ENCODE measurements around the gene LIMCH1.
"Not testable (repeated sequence)": the region's sequence is repeated elsewhere in the genome, so short reads cannot be mapped to it uniquely, and the experiment has no call there.

Gene LIMCH1

GRCh38 chr4:41731569-41732126, 193.7 kb downstream of the LIMCH1 start:
- no peak for DNase-seq (ENCODE audit: low read depth)

DNA sequence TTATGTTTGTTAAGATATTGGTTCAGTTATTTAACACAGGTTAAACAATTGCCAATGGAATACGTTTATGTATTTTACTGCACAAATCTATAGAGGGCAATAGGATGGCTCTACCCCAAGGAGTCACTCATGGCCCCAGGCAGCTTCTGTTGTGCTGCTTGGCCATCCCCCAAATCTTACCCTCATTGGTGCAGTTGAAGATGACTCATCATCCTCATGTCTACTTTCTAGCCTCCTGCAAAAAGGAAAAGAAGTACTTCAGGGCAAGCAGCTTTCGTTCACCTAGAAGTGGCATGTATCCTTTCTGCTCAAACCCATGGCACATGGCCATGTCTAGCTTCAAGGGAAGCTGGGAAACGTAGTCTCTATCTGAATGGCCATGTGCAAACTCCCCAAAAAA, 196.4 kb downstream of the LIMCH1 start:
- DNase-seq (ENCODE audit: low read depth): no peak

DNA sequence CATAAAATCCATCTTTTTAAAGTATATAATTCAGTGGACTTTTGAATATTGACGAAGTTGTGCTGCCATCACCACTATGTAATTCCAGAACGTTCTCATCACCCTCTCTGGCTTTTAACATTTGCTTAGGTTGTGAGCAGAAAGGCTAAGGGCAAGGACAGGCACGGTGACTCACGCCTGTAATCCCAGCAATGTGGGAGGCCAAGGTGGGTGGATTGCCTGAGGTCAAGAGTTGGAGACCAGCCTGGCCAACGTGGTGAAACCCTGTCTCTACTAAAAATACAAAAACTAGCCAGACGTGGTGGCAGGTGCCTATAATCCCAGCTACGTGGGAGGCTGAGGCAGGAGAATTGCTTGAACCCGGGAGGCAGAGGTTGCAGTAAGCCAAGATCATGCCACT, 199.5 kb downstream of the LIMCH1 start:
- not testable (repeated sequence) for DNase-seq (ENCODE audit: low read depth)

DNA sequence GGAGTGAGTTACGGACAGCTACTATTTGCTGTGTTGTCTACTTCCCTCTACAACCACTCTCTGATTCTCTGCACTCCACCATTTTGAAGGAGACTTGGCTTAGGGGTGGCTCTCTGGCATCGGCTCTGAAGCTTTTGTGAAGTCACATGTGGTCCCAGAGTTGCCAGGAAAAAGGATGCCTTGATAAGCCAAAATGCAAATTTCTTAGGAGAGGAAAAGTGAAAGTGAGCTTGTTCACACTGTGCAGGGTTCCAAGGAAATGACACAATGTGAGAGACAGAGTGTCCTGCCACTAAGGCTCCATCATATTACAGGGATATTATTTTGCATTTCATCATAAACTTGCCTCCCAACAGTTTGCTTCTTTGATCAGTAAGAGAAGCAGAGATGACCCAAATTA, 203.4 kb downstream of the LIMCH1 start:
- DNase-seq (ENCODE audit: low read depth): no peak

GRCh38 chr4:41744572-41745291, 206.8 kb downstream of the LIMCH1 start:
- no peak for DNase-seq (ENCODE audit: low read depth)

DNA sequence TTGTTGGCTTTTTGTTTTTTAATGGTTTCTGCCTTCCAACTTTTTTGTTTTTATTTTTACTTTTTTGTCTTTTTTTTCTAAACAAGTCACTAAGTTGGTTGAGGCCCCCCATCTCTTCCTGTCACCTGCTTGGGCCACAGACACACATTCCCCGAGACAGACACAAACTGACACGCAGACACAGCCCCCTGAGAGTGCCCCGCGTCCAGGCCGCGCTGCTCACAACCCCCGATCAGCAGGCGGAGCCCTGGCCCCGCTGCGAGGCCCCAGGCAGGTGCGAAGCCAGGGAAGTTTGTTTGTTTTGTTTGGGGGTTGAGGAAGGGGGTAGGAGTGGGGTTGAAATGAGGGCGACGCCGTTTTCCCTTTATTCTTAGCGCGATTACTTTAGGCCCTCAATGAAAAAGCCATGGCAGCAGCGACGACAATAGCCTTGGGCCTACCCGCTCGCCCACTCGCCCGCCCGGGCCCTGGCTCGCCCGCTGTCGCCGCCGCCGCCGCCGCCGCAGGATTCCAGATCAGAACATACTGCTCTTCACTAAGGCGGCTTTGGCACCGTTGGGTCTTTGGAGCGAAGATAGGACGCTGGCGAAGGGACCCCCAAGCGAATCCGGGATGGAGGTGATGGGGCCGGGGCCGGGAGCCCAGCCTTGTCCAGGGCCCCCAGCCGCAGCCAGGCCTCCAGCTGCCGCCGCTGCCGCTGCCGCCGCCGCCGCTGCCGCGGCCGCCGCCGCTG, 207.5 kb downstream of the LIMCH1 start:
- no peak for DNase-seq (ENCODE audit: low read depth)

DNA sequence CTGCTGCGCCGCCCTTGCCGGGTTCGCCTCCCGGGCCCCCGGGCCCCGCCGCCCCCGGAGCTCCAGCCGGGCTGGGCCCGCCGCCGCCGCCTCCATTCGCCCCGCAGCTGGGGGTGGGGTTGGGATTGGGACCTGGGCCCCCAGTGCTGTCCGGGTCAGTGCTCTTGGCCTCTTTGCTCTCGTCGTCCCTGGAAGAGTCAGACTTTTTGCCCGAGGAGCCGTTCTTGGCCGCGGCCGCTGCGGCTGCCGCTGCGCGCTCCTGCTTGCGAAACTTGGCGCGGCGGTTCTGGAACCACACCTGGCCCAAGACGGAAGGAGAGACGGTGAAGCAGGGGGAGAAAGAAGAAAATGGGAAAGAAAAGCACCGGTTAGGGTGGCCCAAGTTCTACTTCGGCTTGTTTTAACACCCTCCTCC, 208.1 kb downstream of the LIMCH1 start:
- DNase-seq (ENCODE audit: low read depth): no peak

DNA sequence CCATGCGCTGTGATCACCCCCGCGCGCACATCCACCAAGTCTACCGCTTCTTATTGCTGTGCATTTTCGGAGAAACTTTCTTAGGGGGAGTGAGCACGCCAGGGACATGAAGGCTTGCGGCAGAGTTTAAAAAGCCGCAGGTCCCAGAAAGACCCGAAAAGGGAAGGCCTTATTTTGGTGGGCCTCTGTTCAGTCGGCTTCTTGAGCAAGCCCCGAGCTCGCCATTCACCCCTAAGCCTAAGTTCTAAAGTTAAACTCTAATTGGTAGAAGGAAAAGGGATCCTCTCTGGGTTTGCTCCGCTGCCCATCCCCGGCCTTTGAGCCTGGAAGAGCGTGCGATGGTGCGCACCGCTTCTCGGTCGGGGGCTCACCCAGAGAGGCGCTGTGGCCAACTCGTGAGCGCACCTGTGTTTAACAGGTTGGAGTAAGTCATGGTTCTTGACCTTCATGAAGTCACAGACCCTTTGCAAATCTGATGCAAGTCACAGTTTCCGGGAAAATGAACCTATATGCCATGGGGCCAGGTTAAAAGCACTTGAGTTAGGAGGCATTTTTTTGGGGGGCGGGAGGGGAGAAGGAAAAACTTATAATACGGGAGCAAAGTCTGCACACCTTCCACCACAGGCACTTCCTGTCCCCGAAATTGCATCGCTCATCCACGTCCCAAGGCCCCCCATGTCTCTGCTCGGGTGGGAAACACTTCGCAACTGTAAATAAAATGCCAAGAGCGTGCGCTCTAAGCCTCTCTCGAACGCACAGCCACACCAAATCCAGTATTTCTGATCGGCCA, 208.7 kb downstream of the LIMCH1 start:
- DNase-seq (ENCODE audit: low read depth): no peak

- DNase-seq (ENCODE audit: low read depth): no peak
These were observed 209.5 kb downstream of the LIMCH1 start for GRCh38 chr4:41747230-41748055.

DNA sequence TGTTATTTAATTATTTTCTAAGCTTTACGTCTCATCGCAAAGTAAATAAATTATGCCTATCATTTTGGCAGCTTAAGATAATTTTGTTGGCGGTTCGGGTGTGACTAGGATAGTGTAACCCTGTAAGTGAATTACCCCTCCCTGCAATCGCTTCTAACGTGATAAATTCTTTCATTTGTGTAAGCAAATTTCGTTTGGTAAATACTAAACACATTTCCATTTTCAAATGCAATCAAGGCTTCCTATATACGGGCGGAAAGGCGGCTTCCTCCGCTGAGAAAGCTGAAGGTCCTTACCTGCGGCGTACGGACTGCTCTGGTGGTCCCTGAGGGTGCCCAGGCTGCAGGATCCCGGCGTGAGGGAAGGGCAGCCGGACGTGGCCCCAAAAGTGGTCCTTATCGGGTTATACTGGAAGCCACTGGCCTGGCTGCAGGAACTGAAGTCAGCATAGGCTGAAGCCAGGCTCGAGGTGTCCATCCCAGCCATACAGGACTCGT, 210.2 kb downstream of the LIMCH1 start:
- DNase-seq (ENCODE audit: low read depth): no peak

- DNase-seq (ENCODE audit: low read depth): no peak
These were observed 210.9 kb downstream of the LIMCH1 start, which contains the start of gene PHOX2B for GRCh38 chr4:41748571-41749475. PHOX2B (minus strand) TSS chr4:41748725; CDS start chr4:41748610, 115 bp downstream.

- DNase-seq (ENCODE audit: low read depth): no peak
These were observed 211.7 kb downstream of the LIMCH1 start for GRCh38 chr4:41749631-41750039.
